Measurements from ENCODE around the gene NRG2. TPM values are rescaled to one million over a fixed set of nuclear protein-coding genes. Genes with fewer than 3 reads are reported as not detected.

Gene NRG2
- total RNA-seq, 4 donors from 2014 or later = 2.5 to 21.2 (median 4.5) TPM; not detected in 1

- H3K4me1 ChIP-seq = peaks cover 0 to 4% of the 10 kb centered on the region in 2 donors
These were observed 781 bp downstream of the NRG2 start for GRCh38 chr5:140042393-140042642.

GRCh38 chr5:140041492-140042392 is 1.4 kb downstream of the NRG2 start:
- peaks cover 0 to 4% of the 10 kb centered on the region in 2 donors for H3K4me1 ChIP-seq
- intact Hi-C loops (cut with DNase I; ENCODE audit: low total_unique reads) = no loop called here
- H3K9me3 ChIP-seq = no peaks in the 10 kb centered on the region
- TF ChIP-seq POLR2A (IDR thresholded peaks at IDR 0.05) (no peak), CTCF (IDR thresholded peaks at IDR 0.05) (no peak)
- no peaks in the 10 kb centered on the region for H3K27me3 ChIP-seq
- DNase-seq = peak; percentile 35 to 53
- H3K36me3 ChIP-seq = no peaks in the 10 kb centered on the region
- peak overlapping the region; percentile 50 to 75 for H3K4me3 ChIP-seq
- peak overlapping the region; percentile 37 to 57 for H3K27ac ChIP-seq

More at GRCh38 chr5:140042393-140042642, 781 bp downstream of the NRG2 start:
- no peak for DNase-seq
- Histone ChIP-seq H3K36me3 (no peaks in the 10 kb centered on the region), H3K27ac (peak overlapping the region; percentile 37 to 57), H3K4me3 (peak overlapping the region; percentile 50 to 75), H3K9me3 (no peaks in the 10 kb centered on the region), H3K27me3 (no peaks in the 10 kb centered on the region)
- intact Hi-C loops (cut with DNase I; ENCODE audit: low total_unique reads) = no loop called here
- no peak for TF ChIP-seq POLR2A (IDR thresholded peaks at IDR 0.05)
- no peak for TF ChIP-seq CTCF (IDR thresholded peaks at IDR 0.05)

- no peak for TF ChIP-seq CTCF (IDR thresholded peaks at IDR 0.05)
- TF ChIP-seq POLR2A (IDR thresholded peaks at IDR 0.05) = no peak
- Histone ChIP-seq H3K36me3 (no peaks in the 10 kb centered on the region), H3K4me1 (peaks cover 0 to 4% of the 10 kb centered on the region in 2 donors), H3K27ac (no peak overlapping the region), H3K4me3 (peak overlapping the region in 1 of 2 donors; percentile 75), H3K9me3 (no peaks in the 10 kb centered on the region), H3K27me3 (no peaks in the 10 kb centered on the region)
- no peak for DNase-seq
- intact Hi-C loops (cut with DNase I; ENCODE audit: low total_unique reads) = no loop called here
These were observed 2.0 kb downstream of the NRG2 start for GRCh38 chr5:140041099-140041491.

GRCh38 chr5:140040358-140040757 is 2.7 kb downstream of the NRG2 start:
- TF ChIP-seq POLR2A (IDR thresholded peaks at IDR 0.05) = no peak
- no peak for TF ChIP-seq CTCF (IDR thresholded peaks at IDR 0.05)
- Histone ChIP-seq H3K27ac (no peak overlapping the region), H3K4me3 (no peak overlapping the region), H3K4me1 (peaks cover 0 to 4% of the 10 kb centered on the region in 2 donors), H3K9me3 (no peaks in the 10 kb centered on the region), H3K27me3 (no peaks in the 10 kb centered on the region), H3K36me3 (no peaks in the 10 kb centered on the region)
- intact Hi-C loops (cut with DNase I; ENCODE audit: low total_unique reads) = no loop called here
- DNase-seq = no peak

GRCh38 chr5:140039561-140039960 is 3.5 kb downstream of the NRG2 start:
- H3K4me3 ChIP-seq = no peak overlapping the region
- intact Hi-C loops (cut with DNase I; ENCODE audit: low total_unique reads) = no loop called here

More at GRCh38 chr5:140039561-140039960, 3.5 kb downstream of the NRG2 start:
- no peak for TF ChIP-seq POLR2A (IDR thresholded peaks at IDR 0.05)
- no peak for TF ChIP-seq CTCF (IDR thresholded peaks at IDR 0.05)
- no peaks in the 10 kb centered on the region for H3K27me3 ChIP-seq
- H3K27ac ChIP-seq = no peak overlapping the region
- no peak for DNase-seq
- no peaks in the 10 kb centered on the region for H3K36me3 ChIP-seq
- peaks cover 0 to 4% of the 10 kb centered on the region in 2 donors for H3K4me1 ChIP-seq
- H3K9me3 ChIP-seq = no peaks in the 10 kb centered on the region

Data from uterus (tissue), 4 donors.